Parathyroid adenoma (tissue), 2 donors: ENCODE data around the gene VRTN.

ENCODE experiments used
- H2AFZ ChIP-seq: fragments of 300-600 bp; sonication (generic); one replicate; pipeline ENCODE4 v1.7.0; 2017; ENCODE audit warnings: antibody characterized with exemption, mild to moderate bottlenecking
- H3K27ac ChIP-seq: fragments of 300-600 bp; sonication (generic); one replicate; pipeline ENCODE4 v1.7.0; 2017
- H3K27me3 ChIP-seq: fragments of 300-600 bp; sonication (generic); one replicate; pipeline ENCODE4 v1.7.0; 2017; ENCODE audit warnings: low read length; ENCODE audit not compliant: control insufficient read depth, insufficient read depth
- H3K36me3 ChIP-seq: fragments of 300-600 bp; sonication (generic); one replicate; pipeline ENCODE4 v1.7.0; 2017; ENCODE audit warnings: low read length; ENCODE audit not compliant: control insufficient read depth, insufficient read depth
- H3K4me1 ChIP-seq: fragments of 300-600 bp; sonication (generic); one replicate; pipeline ENCODE4 v1.7.0; 2017; ENCODE audit warnings: control low read depth
- H3K4me2 ChIP-seq: fragments of 300-600 bp; sonication (generic); one replicate; pipeline ENCODE4 v1.7.0; 2017; ENCODE audit warnings: low read length
- H3K4me3 ChIP-seq: fragments of 300-600 bp; sonication (generic); one replicate; pipeline ENCODE4 v1.7.0; 2017; ENCODE audit warnings: low read depth, low read length
- H3K79me2 ChIP-seq: fragments of 300-600 bp; sonication (generic); one replicate; pipeline ENCODE4 v1.7.0; 2017; ENCODE audit warnings: control low read depth
- H3K9ac ChIP-seq: fragments of 300-600 bp; sonication (generic); one replicate; pipeline ENCODE4 v1.7.0; 2017; ENCODE audit warnings: mild to moderate bottlenecking
- H3K9me3 ChIP-seq: fragments of 300-600 bp; sonication (generic); one replicate; pipeline ENCODE4 v1.7.0; 2017; ENCODE audit warnings: low read length; ENCODE audit not compliant: control insufficient read depth
- TF ChIP-seq, protein P1 (sequence below): fragments of 300-600 bp; sonication (generic); IDR thresholded peaks from one replicate; pipeline ENCODE4 v1.7.0; 2017; ENCODE audit warnings: antibody characterized with exemption, mild to moderate bottlenecking
- donor health status: primary hyperparathyroidism.

Gene VRTN

DNA sequence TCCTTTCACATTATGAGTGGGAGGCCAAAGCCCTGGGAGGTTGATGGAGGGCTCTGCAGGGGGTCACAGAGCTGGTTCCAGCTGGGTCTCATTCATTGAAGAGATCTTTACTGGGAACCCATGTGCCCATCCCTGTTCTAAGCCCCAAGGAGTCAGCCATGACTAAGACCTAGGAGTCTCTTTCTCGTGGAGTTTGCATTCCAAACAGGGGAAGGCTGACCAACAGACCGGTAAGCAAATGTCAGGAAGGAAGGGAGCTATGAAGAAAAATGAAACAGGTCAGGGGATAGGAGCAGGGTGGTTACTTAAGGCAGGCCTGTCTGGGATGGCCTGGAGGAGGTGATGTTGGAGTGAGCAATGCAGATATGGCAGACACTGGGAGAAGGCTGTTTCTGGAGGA lies 46.3 kb downstream of the VRTN start:
- Histone ChIP-seq H3K27me3 (no peaks in the 10 kb centered on the region), H3K27ac (no peak overlapping the region), H3K4me1 (no peaks in the 10 kb centered on the region), H3K9ac (no peak overlapping the region), H3K4me2 (no peak overlapping the region), H2AFZ (no peak overlapping the region), H3K9me3 (no peaks in the 10 kb centered on the region), H3K79me2 (no peaks in the 10 kb centered on the region), H3K4me3 (no peak overlapping the region), H3K36me3 (no peaks in the 10 kb centered on the region)
- TF ChIP-seq, protein P1, sequence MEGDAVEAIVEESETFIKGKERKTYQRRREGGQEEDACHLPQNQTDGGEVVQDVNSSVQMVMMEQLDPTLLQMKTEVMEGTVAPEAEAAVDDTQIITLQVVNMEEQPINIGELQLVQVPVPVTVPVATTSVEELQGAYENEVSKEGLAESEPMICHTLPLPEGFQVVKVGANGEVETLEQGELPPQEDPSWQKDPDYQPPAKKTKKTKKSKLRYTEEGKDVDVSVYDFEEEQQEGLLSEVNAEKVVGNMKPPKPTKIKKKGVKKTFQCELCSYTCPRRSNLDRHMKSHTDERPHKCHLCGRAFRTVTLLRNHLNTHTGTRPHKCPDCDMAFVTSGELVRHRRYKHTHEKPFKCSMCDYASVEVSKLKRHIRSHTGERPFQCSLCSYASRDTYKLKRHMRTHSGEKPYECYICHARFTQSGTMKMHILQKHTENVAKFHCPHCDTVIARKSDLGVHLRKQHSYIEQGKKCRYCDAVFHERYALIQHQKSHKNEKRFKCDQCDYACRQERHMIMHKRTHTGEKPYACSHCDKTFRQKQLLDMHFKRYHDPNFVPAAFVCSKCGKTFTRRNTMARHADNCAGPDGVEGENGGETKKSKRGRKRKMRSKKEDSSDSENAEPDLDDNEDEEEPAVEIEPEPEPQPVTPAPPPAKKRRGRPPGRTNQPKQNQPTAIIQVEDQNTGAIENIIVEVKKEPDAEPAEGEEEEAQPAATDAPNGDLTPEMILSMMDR, result no peak

DNA sequence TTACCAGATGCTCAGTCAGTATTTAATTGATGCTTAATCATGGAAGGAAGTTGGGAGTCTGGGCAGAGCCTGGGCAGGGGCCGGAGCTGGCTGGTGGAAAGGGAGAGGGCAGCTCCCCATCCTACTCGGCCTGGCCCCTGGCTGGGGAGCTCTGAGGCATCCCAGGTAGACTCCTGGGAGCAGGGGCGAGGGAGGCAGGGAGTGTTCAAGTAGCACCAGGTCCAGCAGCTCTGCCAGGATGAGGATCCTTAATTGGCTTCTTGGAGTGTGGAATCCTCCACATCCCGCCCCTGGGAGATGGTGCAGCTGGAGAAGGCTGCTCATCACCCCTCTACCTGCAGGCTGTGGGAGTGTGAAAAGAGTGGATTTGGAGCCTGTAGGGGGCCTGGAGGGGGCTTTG lies 46.8 kb downstream of the VRTN start:
- TF ChIP-seq, protein P1, result no peak
- no peaks in the 10 kb centered on the region for H3K4me1 ChIP-seq
- H3K9me3 ChIP-seq, result no peaks in the 10 kb centered on the region
- H3K27me3 ChIP-seq, result no peaks in the 10 kb centered on the region
- H3K4me2 ChIP-seq, result no peak overlapping the region
- no peak overlapping the region for H3K9ac ChIP-seq
- H3K79me2 ChIP-seq, result no peaks in the 10 kb centered on the region
- H3K27ac ChIP-seq, result no peak overlapping the region
- H3K4me3 ChIP-seq, result no peak overlapping the region
- H3K36me3 ChIP-seq, result no peaks in the 10 kb centered on the region
- H2AFZ ChIP-seq, result no peak overlapping the region

DNA sequence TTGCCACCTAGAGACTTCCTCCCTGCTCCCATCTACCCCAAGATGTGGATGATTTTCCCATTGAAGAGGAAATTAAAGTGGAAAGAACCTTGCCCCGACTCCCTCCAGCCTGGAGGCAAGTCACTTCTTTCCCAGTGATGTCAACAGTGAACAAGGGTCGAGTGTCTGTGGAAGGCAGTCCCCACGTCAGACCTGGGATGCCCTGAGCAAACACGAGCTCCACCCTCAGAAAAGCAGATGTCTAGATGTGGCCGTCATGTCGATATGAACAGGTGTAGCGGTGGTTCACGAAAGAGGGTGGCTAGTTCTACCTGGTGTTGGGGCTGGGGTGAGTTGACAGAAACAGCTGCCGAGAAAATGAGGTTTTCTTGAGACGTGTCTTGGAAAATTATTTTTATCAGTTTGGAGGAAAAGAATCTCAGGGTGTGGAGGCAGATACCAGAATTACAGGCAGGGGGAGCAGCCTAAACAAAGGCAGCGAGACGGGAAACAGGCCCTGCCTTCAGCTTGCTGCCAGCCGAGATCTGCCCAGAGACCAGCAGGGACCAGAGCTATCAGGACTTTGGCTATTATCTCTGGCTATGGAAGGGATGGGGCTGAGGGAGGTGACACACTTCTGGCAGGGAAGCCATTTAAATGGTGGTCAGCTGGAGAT lies 51.9 kb downstream of the VRTN start:
- Histone ChIP-seq H2AFZ (peak overlapping the region; percentile 54), H3K36me3 (no peaks in the 10 kb centered on the region), H3K79me2 (no peaks in the 10 kb centered on the region), H3K9ac (no peak overlapping the region), H3K4me2 (no peak overlapping the region), H3K9me3 (no peaks in the 10 kb centered on the region), H3K4me3 (no peak overlapping the region), H3K27ac (no peak overlapping the region), H3K4me1 (peaks cover 13% of the 10 kb centered on the region), H3K27me3 (no peaks in the 10 kb centered on the region)
- TF ChIP-seq, protein P1, result no peak

DNA sequence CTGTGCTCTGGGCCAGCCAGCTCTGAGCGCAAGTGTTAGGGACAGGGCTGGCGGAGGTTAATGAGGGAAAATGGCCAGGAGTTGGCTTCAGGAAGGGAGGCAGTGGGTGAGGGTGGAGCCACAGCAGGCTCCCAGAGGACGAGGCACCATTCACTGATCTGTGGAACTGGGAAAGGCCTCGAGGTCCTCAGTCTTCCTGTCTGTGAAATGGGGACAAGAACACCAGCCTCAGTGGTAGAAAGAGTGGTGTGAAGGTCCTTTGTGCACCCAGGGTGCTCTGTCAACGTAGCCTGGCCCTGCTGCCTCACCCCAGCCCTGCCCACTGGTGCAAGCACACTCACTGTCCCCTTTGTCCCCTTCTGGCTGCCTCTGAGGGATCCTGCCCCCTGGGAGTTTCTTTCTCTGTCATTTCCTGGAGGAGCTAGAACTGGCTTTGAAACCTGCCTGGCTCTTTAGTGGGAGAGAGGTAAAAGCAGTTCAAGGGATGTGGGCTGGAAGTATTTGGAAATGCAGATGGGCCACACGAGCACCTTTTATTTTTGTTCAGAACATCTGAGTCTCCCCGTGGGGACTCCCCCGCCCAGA lies 52.7 kb downstream of the VRTN start:
- H3K4me2 ChIP-seq, result peak overlapping the region; percentile 52
- TF ChIP-seq, protein P1, result no peak

More for the DNA sequence above, 52.7 kb downstream of the VRTN start:
- H3K36me3 ChIP-seq, result no peaks in the 10 kb centered on the region
- H3K4me3 ChIP-seq, result no peak overlapping the region
- H3K79me2 ChIP-seq, result no peaks in the 10 kb centered on the region
- H2AFZ ChIP-seq, result peak overlapping the region; percentile 92
- no peak overlapping the region for H3K9ac ChIP-seq
- no peaks in the 10 kb centered on the region for H3K9me3 ChIP-seq
- H3K4me1 ChIP-seq, result peaks cover 13% of the 10 kb centered on the region
- H3K27me3 ChIP-seq, result no peaks in the 10 kb centered on the region
- peak overlapping the region; percentile 13 for H3K27ac ChIP-seq
